ENCODE results near the gene SMARCB1.

DNA sequence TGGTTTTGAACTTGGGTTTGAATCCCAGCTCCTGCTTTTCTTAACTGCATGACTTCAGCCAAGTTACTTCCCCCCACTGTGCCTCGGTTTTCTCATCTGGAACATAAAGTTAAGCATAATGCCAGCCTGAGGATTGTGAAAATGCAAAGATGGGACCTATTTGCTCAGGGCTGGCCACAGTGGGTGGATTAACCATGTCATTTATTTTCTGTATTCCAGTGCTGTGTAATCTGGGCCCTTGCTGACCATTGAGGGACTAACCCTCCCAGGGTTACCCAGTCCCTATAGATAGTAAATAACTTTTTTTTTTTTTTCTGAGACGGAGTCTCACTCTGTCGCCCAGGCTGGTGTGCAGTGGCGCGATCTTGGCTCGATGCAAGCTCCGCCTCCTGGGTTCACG lies 31.1 kb upstream of the SMARCB1 start:
- TF ChIP-seq, protein P1, sequence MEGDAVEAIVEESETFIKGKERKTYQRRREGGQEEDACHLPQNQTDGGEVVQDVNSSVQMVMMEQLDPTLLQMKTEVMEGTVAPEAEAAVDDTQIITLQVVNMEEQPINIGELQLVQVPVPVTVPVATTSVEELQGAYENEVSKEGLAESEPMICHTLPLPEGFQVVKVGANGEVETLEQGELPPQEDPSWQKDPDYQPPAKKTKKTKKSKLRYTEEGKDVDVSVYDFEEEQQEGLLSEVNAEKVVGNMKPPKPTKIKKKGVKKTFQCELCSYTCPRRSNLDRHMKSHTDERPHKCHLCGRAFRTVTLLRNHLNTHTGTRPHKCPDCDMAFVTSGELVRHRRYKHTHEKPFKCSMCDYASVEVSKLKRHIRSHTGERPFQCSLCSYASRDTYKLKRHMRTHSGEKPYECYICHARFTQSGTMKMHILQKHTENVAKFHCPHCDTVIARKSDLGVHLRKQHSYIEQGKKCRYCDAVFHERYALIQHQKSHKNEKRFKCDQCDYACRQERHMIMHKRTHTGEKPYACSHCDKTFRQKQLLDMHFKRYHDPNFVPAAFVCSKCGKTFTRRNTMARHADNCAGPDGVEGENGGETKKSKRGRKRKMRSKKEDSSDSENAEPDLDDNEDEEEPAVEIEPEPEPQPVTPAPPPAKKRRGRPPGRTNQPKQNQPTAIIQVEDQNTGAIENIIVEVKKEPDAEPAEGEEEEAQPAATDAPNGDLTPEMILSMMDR (IDR thresholded peaks at IDR 0.05), result no peak
- no peak for TF ChIP-seq POLR2A (IDR thresholded peaks at IDR 0.05)
